ENCODE results near the gene GNPNAT1. TPM values are rescaled to one million over a fixed set of nuclear protein-coding genes. Genes with fewer than 3 reads are reported as not detected.

GNPNAT1 gene
- total and polyA plus RNA-seq, 2 experiments from 2014 or later = 44.4 to 68.7 TPM

GRCh38 chr14:52790011-52790755 lies 1.2 kb downstream of the GNPNAT1 start:
- DNase-seq (ENCODE audit: low spot score) = peak; percentile 59
- H4K20me1 ChIP-seq (replicated peaks; ENCODE audit: insufficient read depth) = peaks cover 8% of the 10 kb centered on the region; the same call in 1 of the 2 replicates
- H3K27me3 ChIP-seq (ENCODE audit: insufficient read depth) = no peaks in the 10 kb centered on the region
- H3K4me3 ChIP-seq = peak overlapping the region; percentile 68
- peak overlapping the region; percentile 80 for H3K4me2 ChIP-seq
- Mint-ChIP-seq H3K4me1 (peaks cover 15% of the 10 kb centered on the region), H3K36me3 (ENCODE audit: low read depth) (peaks cover 5% of the 10 kb centered on the region; the same call in 2 of the 3 replicates), H3K9me3 (no peaks in the 10 kb centered on the region; the same call in 2 of the 3 replicates), H3K4me3 (peak overlapping the region; percentile 84), H3K27me3 (ENCODE audit: insufficient read depth, low read depth, poor library complexity) (peaks cover 3% of the 10 kb centered on the region), H3K27ac (peak overlapping the region; percentile 55; the same call in 1 of the 2 replicates)
- H3K79me2 ChIP-seq (replicated peaks; ENCODE audit: insufficient read depth) = peaks cover 49% of the 10 kb centered on the region
- H3K4me1 ChIP-seq (ENCODE audit: insufficient read depth) = peaks cover 19% of the 10 kb centered on the region
- peak overlapping the region; percentile 0; the same call in 1 of the 2 replicates for H2AFZ ChIP-seq
- TF ChIP-seq ZNF462 (CRISPR knock-in tag; IDR thresholded peaks at IDR 0.05) = no peak
- no peak for TF ChIP-seq ETS1 (IDR thresholded peaks at IDR 0.05)
- no peaks in the 10 kb centered on the region for H3K9me2 ChIP-seq (ENCODE audit: insufficient read depth)
- H3K36me3 ChIP-seq (ENCODE audit: insufficient read depth) = no peaks in the 10 kb centered on the region
- no peaks in the 10 kb centered on the region for H3F3A ChIP-seq (replicated peaks; ENCODE audit: low read depth)
- peak; percentile 14; the same call in 2 of the 3 replicates for ATAC-seq
- no peak overlapping the region for H3K27ac ChIP-seq (ENCODE audit: low read depth)
